ENCODE data around the gene MYRF.

DNA sequence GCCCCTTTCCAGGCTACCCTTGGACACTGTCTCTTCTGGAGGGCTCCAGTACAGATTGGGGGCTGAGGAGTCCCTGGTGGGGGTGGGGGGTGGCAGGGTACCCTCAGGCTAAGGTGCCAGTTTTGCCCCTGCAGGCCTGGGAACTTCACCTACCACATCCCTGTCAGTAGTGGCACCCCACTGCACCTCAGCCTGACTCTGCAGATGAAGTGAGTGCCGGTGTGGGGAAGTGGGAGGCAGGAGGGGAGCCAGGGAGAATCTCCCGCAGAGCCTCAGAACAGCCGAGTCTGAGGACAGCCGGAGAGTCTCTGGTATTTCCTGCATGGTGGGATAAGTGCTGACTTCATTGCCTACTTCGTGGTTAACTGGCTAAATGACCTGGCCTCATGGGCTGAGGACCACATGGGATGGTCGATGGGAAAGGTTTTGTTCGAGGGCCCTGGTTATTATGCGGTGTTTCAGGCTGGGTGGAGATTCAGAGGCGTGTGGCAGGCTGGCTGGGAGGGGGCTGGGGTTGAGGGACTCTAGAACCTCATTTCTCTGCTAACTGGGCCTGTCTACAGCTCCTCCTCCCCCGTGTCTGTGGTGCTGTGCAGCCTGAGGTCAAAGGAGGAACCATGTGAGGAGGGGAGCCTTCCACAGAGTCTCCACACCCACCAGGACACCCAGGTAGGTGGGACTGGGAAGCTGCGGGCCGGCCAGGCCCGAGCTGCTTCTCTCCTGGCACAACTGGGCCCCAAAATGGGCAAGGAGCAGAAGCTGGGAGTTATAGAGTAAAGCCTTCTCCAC, 31.5 kb downstream of the MYRF start:
- TF ChIP-seq, protein P1, sequence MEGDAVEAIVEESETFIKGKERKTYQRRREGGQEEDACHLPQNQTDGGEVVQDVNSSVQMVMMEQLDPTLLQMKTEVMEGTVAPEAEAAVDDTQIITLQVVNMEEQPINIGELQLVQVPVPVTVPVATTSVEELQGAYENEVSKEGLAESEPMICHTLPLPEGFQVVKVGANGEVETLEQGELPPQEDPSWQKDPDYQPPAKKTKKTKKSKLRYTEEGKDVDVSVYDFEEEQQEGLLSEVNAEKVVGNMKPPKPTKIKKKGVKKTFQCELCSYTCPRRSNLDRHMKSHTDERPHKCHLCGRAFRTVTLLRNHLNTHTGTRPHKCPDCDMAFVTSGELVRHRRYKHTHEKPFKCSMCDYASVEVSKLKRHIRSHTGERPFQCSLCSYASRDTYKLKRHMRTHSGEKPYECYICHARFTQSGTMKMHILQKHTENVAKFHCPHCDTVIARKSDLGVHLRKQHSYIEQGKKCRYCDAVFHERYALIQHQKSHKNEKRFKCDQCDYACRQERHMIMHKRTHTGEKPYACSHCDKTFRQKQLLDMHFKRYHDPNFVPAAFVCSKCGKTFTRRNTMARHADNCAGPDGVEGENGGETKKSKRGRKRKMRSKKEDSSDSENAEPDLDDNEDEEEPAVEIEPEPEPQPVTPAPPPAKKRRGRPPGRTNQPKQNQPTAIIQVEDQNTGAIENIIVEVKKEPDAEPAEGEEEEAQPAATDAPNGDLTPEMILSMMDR (IDR thresholded peaks at IDR 0.05), result no peak
- no peak for TF ChIP-seq POLR2A (IDR thresholded peaks at IDR 0.05)
